CD1c-positive myeloid dendritic cell (primary cell): Measurements from ENCODE around the gene APBB1IP.
"Not testable (repeated sequence)": the region's sequence is repeated elsewhere in the genome, so short reads cannot be mapped to it uniquely, and the experiment has no call there.

Source experiments
- DNase-seq: peaks from one replicate; pipeline ENCODE4 v3.0.0-alpha.2; 2016; ENCODE audit errors: extremely low spot score

Gene APBB1IP

DNA sequence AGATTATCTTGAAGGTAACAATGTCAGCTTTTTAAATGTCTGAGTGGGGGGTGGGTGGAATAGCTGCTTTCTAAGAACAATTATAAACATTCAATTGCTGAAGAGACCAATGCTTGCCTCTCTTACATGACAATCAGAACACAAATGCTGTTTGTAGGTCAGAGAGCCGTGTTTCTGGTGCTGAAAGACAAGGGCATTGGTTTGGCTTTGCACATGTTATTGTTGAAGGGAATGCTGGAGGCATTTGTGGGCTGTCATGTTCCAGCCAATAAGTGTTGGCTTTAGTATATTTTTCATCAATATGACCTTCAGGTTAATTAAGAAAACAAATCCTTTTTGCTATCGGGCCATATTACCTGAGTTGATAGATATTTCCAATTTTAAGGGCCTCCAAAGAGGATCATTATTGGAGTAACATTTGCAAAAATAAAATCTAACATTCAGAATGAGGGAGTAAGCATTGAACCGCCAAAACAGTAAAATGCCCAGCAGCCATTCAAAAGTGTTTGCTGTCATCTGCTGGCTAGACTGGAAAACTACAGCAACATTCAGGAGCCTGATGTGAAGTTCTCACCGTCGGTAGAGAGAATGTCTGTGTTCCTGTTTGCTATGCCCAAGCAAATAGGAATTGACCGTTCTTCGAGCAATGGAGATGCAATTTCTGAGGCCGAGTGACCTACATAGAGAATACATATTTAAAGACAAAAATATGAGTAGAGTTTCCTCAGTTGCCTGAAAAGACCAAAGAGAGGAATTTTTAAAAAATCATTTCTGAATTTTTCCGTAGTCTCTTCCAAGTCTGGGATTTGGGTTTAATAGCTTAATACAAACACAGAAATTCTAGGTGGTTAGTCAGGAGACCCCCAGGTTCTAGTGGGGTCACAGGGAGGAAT lies 118.9 kb downstream of the APBB1IP start:
- DNase-seq = peak; percentile 61

GRCh38 chr10:26557641-26558014 lies 119.5 kb downstream of the APBB1IP start:
- no peak for DNase-seq

- DNase-seq = no peak
Measured at GRCh38 chr10:26566525-26567350, 128.6 kb downstream of the APBB1IP start.

DNA sequence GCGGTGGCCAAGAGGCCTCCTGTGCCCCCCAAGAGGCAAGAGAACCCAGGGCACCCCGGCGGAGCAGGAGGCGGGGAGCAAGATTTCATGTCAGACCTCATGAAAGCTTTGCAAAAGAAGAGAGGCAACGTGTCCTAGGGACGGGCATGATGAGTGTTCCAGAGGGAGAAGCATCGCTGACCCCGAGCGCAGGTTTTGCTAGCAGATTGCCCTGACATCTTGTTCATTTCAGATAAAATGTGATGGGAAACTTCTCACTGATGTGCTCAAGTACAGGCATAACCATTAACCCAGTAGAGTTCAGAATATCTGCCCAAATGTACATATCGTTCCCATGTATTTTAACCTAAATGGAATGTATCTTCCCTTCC lies 129.2 kb downstream of the APBB1IP start:
- DNase-seq = no peak

GRCh38 chr10:26571655-26572054 lies 133.5 kb downstream of the APBB1IP start:
- DNase-seq = peak; percentile 21

DNA sequence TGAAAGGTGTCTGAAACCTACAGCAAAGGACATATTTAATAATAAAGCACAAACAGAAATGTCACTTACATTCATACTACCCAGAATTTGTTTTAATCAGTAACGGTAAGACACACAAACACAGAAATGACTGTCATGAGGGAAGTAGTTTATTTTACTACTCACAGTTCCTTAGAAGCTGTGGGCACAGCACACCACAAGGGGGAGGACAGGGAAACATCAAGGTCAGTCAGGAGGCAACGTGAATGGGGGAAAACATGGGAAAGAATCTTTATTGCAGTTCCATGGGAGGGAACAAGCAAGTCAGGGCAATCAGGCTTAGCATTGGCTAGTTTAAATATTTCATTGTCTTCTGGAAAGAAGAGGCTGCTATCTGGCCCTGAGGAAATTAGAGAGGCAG lies 135.5 kb downstream of the APBB1IP start:
- peak; percentile 81 for DNase-seq

GRCh38 chr10:26574783-26575182 lies 136.6 kb downstream of the APBB1IP start:
- peak; percentile 92 for DNase-seq

DNA sequence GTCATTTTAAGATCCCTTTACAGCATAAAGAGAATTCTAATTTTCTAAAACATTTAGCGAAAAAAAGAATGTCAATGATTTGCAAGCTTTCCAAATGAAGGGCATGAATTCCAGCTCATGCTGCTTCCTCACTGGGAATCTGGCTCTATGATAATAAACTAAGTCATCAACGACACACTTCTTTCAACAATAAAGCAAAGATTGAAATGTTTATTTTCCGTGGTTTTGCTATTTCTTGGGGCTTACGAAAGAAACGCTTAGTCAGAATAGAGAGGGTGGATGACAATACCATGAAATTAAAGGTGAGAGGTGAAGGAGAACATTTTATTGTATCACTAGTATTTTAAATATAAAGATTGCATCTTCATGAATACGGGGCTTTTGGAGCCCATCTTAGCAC lies 140.2 kb downstream of the APBB1IP start:
- DNase-seq = not testable (repeated sequence)

DNA sequence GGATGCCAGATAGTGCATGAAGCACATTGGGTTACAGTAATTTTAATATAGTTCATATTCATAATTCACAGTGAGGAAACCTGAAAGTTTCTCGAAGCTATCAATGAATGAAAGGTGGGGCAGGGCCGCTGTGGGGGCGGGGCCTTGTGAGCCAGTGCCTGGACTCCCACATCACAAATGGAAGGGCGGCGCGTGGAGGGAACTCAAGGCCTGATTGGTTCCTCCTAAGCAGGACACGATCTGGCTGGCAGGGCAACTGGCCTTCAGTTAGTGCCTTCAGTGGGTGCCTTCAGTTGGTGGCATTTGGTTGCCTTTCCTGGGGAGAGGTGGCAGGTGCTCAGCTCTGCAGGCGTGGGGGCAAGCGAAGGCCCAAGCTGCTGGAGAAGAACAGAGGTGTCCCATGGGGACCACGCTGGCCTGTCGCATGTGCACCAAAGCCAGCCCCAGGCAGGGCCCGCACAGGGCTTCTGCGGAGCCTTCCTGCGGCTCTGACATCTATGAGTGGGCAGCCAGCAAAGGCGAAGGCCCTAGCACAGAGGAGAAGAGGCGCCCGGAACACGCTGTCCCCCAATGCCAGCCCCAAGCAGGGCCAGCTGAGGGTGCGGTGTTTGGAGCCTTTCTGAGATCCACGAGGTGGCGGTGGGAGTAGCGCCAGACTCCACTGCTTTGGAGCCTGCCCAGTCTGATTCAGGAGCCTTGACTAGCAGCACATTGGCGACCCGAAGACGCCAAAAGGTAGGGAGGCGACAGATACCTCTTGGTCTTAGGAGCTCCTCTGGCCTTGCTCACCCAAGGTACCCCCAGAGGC lies 141.3 kb downstream of the APBB1IP start:
- no peak for DNase-seq

DNA sequence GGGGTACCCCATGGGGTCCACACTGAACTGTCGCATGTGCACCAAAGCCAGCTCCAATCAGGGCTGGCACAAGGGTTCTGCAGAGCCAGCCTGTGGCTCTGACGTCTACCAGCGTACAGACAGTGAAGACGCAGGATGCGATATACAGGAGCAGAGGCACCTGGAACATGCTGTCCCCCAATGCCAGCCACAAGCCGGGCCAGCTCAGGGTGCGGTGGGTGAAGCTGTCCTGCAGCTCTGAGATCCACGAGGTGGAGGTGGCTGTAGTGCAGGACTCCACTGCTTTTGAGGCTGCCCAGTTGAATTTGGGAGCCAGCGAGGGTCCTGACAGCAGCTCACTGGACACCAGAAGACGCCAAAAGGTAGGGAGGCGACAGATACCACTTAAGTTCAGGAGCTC lies 148.1 kb downstream of the APBB1IP start:
- no peak for DNase-seq

DNA sequence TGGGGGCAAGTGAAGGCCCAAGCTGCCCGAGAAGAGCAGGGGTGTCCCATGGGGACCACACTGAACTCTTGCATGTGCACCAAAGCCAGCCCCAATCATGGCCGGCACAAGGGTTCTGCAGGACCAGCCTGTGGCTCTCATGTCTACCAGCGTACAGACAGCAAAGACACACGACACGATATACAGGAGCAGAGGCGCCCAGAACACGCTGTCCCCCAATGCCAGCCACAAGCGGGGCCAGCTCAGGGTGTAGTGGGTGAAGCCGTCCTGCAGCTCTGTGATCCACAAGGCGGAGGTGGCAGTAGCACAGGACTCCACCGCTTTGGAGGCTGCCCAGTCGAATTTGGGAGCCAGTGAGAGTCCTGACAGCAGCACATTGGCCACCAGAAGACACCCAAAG lies 150.5 kb downstream of the APBB1IP start:
- DNase-seq = no peak

- not testable (repeated sequence) for DNase-seq
Measured at GRCh38 chr10:26589813-26590212, 151.7 kb downstream of the APBB1IP start.

DNA sequence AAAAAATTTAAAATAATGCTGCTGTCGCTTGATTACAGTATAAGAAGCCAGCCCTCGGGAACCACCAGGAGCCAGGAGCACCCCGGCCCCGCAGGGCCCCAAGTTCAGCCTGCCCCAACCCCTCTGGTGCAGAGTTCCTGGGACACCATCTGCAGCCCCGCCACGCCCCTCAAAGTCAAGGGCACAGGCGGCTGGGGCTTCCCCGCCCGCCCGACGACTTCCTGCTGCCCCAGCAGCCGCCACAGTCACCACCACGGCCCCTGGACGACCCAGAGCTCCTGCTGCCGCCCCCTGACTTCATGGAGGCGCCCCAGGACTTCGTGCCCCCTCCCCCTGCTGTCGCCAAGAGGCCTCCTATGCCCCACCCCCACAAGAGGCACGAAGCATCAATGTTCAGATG lies 155.8 kb downstream of the APBB1IP start:
- DNase-seq = no peak

GRCh38 chr10:26603283-26603682 lies 165.1 kb downstream of the APBB1IP start:
- DNase-seq = not testable (repeated sequence)

DNA sequence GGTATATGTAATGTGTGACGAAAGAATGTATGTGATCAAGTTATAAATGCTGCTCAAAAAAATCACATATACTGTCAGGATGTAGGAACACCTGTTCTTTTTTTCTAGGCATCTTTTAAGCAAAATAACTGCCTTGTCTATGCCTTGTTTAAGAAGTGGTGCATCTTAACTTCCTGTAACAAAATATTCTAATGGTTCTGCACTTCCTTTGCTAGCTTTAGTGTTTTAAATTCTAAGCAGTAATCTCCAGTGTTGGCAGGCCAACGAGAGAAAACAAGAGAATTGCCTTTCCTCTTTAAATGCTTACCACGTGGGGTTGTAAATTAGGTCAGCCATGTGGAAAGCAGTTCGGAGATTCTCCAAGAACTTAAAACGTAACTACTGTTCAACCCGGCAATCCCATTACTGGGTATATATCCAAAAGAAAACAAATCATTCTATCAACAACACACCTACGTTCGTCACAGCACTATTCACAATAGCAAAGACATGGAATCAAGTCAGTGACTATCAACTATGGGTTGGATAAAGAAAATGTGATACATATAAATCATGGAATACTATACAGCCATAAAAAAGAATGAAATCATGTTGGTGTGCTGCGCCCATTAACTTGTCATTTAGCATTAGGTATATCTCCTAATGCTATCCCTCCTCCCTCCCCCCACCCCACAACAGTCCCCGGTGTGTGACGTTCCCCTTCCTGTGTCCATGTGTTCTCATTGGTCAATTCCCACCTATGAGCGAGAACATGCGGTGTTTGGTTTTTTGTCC lies 166.4 kb downstream of the APBB1IP start:
- DNase-seq = not testable (repeated sequence)

GRCh38 chr10:26606389-26606877 lies 168.3 kb downstream of the APBB1IP start:
- peak; percentile 20 for DNase-seq

DNA sequence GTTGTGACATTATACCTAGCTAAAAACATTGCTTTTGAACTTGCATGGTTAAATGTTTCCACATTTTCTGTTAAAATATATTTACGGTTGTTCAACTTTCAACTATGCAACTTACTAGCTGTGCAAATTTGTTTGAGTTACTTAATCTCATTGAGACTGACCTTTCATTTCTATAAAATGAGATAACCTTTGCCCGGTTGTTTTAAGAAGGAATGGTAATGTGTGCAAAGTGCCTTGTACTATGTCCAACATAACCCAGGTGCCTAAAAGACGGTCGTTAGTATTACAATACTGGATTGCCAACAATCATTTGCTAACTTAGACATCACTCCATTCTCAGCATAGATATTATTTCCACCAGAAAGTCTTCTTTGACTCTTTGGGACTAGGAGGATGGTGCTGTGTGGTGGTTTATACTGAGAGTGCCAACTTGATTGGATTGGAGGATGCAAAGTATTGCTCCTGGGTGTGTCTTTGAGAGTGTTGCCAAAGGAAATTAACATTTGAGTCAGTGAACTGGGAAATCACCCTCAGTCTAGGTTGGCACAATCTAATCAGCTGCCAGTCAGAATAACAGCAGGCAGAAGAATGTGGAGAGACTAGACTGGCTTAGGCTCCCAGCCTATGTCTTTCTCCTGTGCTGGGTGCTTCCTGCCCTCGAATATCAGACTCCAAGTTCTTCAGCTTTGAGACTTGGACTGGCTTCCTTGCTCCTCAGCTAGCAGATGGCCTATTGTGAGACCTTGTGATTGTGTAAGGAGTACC lies 174.2 kb downstream of the APBB1IP start:
- no peak for DNase-seq
